Measurements from ENCODE around the gene MEX3D.

GRCh38 chr19:1533510-1534150, 34.5 kb downstream of the MEX3D start:
- TF ChIP-seq CTCF (IDR thresholded peaks at IDR 0.05): no peak
- TF ChIP-seq EP300 (IDR thresholded peaks at IDR 0.05): no peak
- TF ChIP-seq POLR2A (IDR thresholded peaks at IDR 0.05; ENCODE audit: low read depth): no peak
- TF ChIP-seq POLR2AphosphoS5 (IDR thresholded peaks at IDR 0.05): no peak

Data from esophagus muscularis mucosa (tissue), 4 donors.